Measurements from ENCODE around the gene MRRF.

DNA sequence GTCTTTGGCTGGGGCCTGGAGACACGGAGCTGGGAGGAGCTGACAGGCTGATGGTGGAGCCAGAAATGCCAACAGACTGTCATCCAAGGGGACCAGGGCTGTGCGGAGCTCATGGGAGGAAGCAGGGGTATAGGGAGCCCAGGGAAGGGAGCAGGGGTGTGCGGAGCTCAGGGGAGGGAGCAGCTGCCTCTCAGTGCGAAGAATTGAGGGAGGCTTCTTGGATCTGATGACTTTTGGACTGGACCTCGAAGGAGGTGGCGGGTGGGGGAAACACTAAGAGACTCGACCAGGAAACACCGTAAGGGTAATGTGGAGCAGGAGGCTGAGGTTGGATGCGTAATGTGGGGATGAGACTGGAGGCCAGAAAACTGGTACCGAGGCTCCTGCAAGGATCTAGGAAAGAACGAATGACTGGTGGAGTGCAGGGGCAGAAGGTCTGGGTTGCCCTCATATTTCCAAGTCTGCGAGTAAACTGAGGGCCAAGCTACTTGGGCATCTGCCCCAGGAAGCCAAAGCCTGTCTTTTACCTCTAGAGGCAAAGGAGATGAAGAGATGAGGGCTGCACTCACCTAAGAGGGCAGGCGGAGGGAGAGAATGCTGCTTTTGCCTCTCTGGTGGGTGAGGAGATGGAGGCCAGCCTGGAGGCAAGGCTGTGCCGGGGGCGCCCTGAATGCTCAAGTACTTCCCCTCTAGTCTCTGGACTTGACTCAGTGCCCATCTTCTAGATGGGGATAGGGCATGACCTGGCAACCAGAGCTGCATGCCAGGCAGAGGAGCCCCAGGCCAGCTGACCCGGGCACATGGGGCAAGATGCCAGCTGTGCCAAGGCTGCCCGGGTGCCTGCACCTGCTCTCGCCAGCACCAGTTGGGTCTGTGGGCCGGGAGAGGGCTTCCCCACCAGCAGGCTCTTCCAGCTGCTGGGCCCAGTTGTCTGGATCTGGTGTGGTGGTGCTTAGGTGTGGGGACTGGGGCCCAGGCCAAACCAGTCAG, 108.5 kb downstream of the MRRF start:
- TF ChIP-seq, protein P1, sequence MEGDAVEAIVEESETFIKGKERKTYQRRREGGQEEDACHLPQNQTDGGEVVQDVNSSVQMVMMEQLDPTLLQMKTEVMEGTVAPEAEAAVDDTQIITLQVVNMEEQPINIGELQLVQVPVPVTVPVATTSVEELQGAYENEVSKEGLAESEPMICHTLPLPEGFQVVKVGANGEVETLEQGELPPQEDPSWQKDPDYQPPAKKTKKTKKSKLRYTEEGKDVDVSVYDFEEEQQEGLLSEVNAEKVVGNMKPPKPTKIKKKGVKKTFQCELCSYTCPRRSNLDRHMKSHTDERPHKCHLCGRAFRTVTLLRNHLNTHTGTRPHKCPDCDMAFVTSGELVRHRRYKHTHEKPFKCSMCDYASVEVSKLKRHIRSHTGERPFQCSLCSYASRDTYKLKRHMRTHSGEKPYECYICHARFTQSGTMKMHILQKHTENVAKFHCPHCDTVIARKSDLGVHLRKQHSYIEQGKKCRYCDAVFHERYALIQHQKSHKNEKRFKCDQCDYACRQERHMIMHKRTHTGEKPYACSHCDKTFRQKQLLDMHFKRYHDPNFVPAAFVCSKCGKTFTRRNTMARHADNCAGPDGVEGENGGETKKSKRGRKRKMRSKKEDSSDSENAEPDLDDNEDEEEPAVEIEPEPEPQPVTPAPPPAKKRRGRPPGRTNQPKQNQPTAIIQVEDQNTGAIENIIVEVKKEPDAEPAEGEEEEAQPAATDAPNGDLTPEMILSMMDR (IDR thresholded peaks at IDR 0.05) = no peak
- TF ChIP-seq EP300 (IDR thresholded peaks at IDR 0.05) (no peak), POLR2A (IDR thresholded peaks at IDR 0.05) (no peak)
